Left lung (tissue), 10 donors: ENCODE results near the gene LIN7B. TPM values are rescaled to one million over a fixed set of nuclear protein-coding genes. Genes with fewer than 3 reads are reported as not detected.
"Not testable (repeated sequence)": the region's sequence is repeated elsewhere in the genome, so short reads cannot be mapped to it uniquely, and the experiment has no call there.

Experiments used
- ATAC-seq: fragments of 200-7000 bp; cut with Tn5 transposase; one replicate; pipeline ENCODE4 v1.9.1; 2020; ENCODE audit warnings: moderate library complexity
- DNase-seq, 4 donors: peaks; one replicate each; pipeline ENCODE4 v3.0.0-alpha.2; 2013 to 2020
- H3K27ac ChIP-seq, 2 donors: fragments of 200-600 bp; sonication (generic) in 1 of 2; one replicate each; pipeline versions ENCODE4 v1.5.0 to v1.8.0; 2020 to 2021
- H3K27me3 ChIP-seq, 2 donors: fragments of 200-600 bp; sonication (generic) in 1 of 2; one replicate each; pipeline versions ENCODE4 v1.5.0 to v1.8.0; 2020 to 2021
- H3K36me3 ChIP-seq, 2 donors: fragments of 200-600 bp; sonication (generic) in 1 of 2; one replicate each; pipeline versions ENCODE4 v1.5.0 to v1.8.0; 2020 to 2021
- H3K4me1 ChIP-seq, 2 donors: fragments of 200-600 bp; one replicate each; pipeline ENCODE4 v1.8.0; 2021
- H3K4me3 ChIP-seq, 2 donors: fragments of 200-600 bp; sonication (generic) in 1 of 2; one replicate each; pipeline versions ENCODE4 v1.5.0 to v1.8.0; 2020 to 2021; ENCODE audit warnings: mild to moderate bottlenecking in 1 of 2
- H3K9me3 ChIP-seq, 2 donors: fragments of 200-600 bp; sonication (generic) in 1 of 2; one replicate each; pipeline versions ENCODE4 v1.5.0 to v1.8.0; 2020 to 2021
- intact Hi-C, 2 donors: fragments of 100-400 bp; cut with DNase I; formaldehyde crosslinking; loops; one replicate each; pipeline versions ENCODE4 v1.11.2 to v1.14.2; 2022
- polyA plus RNA-seq, 6 donors: library from polyadenylated mRNA; unstranded; fragments of 120-200 nt; gene quantifications; one replicate each; pipeline ENCODE4 v1.2.1, GENCODE V29; 2013; ENCODE audit not compliant: insufficient read length in 6 of 6
- total RNA-seq, 2 donors: library from RNA; stranded (reverse); fragmentation: NEBNext Ultra II Directional; extraction: Animal tissue kit (Norgen Biotek cat#: 25700); gene quantifications; one replicate each; pipeline ENCODE4 v1.2.1, GENCODE V29; 2021
- TF ChIP-seq, protein P1 (sequence below), 2 donors: fragments of 200-600 bp; sonication (generic) in 1 of 2; IDR thresholded peaks; one replicate each; pipeline versions ENCODE4 v1.5.0 to v1.8.0; 2021; ENCODE audit warnings: antibody characterized with exemption in 2 of 2
- donor health status: DM: no; HTN: yes; CAD: no.
- donor health status: DM: no; HTN: no; CAD: no.

The LIN7B gene
- total and polyA plus RNA-seq, 8 donors, result 6.5 to 12.5 (median 8.1) TPM

DNA sequence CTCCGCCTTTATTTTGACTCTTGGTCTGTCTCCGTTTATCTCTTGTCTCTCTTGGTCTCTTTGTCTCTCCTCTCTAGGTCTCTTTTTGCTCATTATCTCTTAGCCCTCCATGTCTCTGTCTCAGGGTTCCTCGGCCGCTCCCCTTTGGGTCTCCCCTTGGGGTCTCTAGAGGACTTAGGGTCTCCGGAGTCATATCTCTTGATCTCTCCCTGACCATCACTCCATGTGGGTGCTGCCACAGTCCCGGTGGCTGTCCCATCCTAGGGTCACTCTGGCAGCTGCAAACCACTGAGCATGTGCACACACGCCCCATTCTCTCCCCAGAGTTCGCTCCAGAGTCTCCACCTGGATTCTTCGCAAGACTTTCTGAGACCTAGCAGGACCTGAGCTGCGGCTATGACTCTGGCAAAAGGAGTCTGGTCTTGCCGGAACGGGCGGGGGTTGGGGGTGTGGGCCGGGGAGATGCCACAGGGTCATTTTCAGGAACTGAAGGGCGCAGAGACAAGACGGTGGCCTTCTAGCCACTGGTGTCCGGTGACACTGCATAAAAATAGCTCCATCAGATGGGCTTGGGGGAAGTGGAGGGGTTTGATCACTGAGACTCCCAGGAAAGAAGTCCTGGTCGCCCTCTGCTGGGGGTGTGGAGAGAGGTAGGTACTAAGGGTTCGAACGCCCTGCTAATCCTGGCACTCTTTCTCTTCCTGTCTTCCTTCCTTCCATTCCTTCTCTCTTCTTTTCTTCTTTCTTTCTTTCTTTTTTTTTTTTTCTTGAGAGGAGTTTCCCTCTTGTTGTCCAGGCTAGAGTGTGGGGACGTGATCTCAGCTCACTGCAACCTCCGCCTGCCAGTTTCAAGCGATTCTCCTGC lies 40.4 kb upstream of the LIN7B start:
- no peaks in the 10 kb centered on the region for H3K9me3 ChIP-seq
- no peak overlapping the region for H3K4me3 ChIP-seq
- intact Hi-C loops, result no loop called here
- H3K27me3 ChIP-seq, result peaks cover 32 to 58% of the 10 kb centered on the region in 2 donors
- H3K27ac ChIP-seq, result no peak overlapping the region
- peaks cover 0 to 10% of the 10 kb centered on the region in 2 donors for H3K4me1 ChIP-seq
- no peaks in the 10 kb centered on the region for H3K36me3 ChIP-seq
- no peak for DNase-seq
- ATAC-seq, result no peak
- TF ChIP-seq, protein P1, sequence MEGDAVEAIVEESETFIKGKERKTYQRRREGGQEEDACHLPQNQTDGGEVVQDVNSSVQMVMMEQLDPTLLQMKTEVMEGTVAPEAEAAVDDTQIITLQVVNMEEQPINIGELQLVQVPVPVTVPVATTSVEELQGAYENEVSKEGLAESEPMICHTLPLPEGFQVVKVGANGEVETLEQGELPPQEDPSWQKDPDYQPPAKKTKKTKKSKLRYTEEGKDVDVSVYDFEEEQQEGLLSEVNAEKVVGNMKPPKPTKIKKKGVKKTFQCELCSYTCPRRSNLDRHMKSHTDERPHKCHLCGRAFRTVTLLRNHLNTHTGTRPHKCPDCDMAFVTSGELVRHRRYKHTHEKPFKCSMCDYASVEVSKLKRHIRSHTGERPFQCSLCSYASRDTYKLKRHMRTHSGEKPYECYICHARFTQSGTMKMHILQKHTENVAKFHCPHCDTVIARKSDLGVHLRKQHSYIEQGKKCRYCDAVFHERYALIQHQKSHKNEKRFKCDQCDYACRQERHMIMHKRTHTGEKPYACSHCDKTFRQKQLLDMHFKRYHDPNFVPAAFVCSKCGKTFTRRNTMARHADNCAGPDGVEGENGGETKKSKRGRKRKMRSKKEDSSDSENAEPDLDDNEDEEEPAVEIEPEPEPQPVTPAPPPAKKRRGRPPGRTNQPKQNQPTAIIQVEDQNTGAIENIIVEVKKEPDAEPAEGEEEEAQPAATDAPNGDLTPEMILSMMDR (IDR thresholded peaks at IDR 0.05), result no peak

GRCh38 chr19:49074869-49075268 lies 39.3 kb upstream of the LIN7B start:
- H3K27ac ChIP-seq, H3K4me3 ChIP-seq, H3K36me3 ChIP-seq, H3K9me3 ChIP-seq, intact Hi-C loops: not testable (repeated sequence)
- TF ChIP-seq, protein P1 (IDR thresholded peaks at IDR 0.05), result peak; percentile 62 to 69
- peak; percentile 54 for ATAC-seq
- peak in 2 of 4 donors; percentile 58 to 67 for DNase-seq
- Histone ChIP-seq H3K4me1 (peaks cover 0 to 10% of the 10 kb centered on the region in 2 donors), H3K27me3 (peaks cover 32 to 48% of the 10 kb centered on the region in 2 donors)

DNA sequence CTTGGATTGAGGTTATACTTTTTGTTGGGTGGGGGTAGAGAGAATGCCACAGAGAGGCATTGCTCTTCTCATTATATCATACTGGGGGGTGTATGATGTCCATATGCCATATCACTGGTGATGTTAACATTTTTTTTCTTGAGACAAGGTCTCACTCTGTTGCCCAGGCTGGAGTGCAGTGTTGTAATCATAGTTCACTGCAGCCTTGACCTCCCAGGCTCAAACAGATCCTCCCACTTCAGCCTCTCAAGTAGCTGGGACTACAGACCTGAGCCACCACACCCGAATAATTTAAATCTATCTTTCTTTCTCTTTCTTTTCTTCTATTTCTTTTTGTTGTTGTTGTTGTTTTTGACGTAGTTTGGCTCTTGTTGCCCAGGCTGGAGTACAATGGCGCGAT lies 33.8 kb upstream of the LIN7B start:
- intact Hi-C loops, result no loop called here
- no peak overlapping the region for H3K4me3 ChIP-seq

DNA sequence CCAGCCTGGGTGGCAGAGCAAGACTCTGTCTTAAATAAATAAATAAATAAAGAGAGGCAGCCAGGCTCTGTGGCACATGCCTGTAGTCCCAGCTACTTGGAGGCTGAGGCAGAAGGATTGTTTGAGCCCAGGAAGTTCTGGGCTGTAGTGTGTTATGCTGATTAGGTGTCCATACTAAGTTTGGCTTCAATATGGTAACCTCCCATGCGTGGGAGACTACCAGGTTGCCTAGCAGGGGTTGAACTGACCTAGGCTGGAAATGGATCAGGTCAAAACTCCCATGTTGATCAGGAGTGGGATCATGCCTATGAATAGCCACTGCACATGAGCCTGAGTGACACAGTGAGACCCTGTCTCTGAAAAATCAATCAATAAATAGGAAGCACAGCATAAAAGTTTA lies 32.9 kb upstream of the LIN7B start:
- Histone ChIP-seq H3K4me3 (no peak overlapping the region), H3K27me3 (no peaks in the 10 kb centered on the region), H3K9me3 (no peaks in the 10 kb centered on the region), H3K4me1 (peaks cover 4 to 10% of the 10 kb centered on the region in 2 donors), H3K36me3 (no peaks in the 10 kb centered on the region), H3K27ac (no peak overlapping the region)
- no peak for DNase-seq
- ATAC-seq, result no peak
- intact Hi-C loops, result no loop called here
- TF ChIP-seq, protein P1 (IDR thresholded peaks at IDR 0.05), result no peak

More for the DNA sequence above, 33.8 kb upstream of the LIN7B start:
- no peak for ATAC-seq
- Histone ChIP-seq H3K9me3 (no peaks in the 10 kb centered on the region), H3K36me3 (no peaks in the 10 kb centered on the region), H3K27me3 (no peaks in the 10 kb centered on the region), H3K4me1 (peaks cover 0 to 5% of the 10 kb centered on the region in 2 donors), H3K27ac (no peak overlapping the region)
- DNase-seq, result no peak
- TF ChIP-seq, protein P1 (IDR thresholded peaks at IDR 0.05), result no peak

- intact Hi-C loops, result no loop called here
- TF ChIP-seq, protein P1 (IDR thresholded peaks at IDR 0.05), result no peak
- Histone ChIP-seq H3K27me3 (no peaks in the 10 kb centered on the region), H3K4me1 (peaks cover 12 to 35% of the 10 kb centered on the region in 2 donors), H3K27ac (peak overlapping the region; percentile 69 to 86), H3K4me3 (peak overlapping the region; percentile 90 to 99), H3K9me3 (no peaks in the 10 kb centered on the region), H3K36me3 (peaks cover 0 to 25% of the 10 kb centered on the region in 2 donors)
- no peak for ATAC-seq
- no peak for DNase-seq
These were observed 29.8 kb upstream of the LIN7B start for GRCh38 chr19:49084206-49085019.
